Calu3 (cell line): ENCODE measurements around the gene TMIGD2. TPM values are rescaled to one million over a fixed set of nuclear protein-coding genes. Genes with fewer than 3 reads are reported as not detected.
"Not testable (repeated sequence)": the region's sequence is repeated elsewhere in the genome, so short reads cannot be mapped to it uniquely, and the experiment has no call there.

ENCODE experiments used
- Bru-seq: library from RNA; stranded (reverse); fragments of 400-500 nt; gene quantifications from one replicate; lab custom pipeline; 2021; lab: Mats Ljungman, UMichigan
- BruChase-seq, 2 experiments: library from RNA; stranded (reverse); fragments of 400-500 nt; gene quantifications; one replicate each; lab custom pipeline; 2021; lab: Mats Ljungman, UMichigan
- BruUV-seq: library from RNA; stranded (reverse); fragments of 400-500 nt; replicated peaks from 2 replicates; lab custom pipeline; 2021; lab: Mats Ljungman, UMichigan
- CTCF ChIA-PET: fragments of 300-600 bp; sonication (Branson Sonifier 250); formaldehyde crosslinking; loops from one replicate; lab custom pipeline; 2022; ENCODE audit warnings: antibody characterized with exemption; lab: Charles Lee
- DNase-seq: peaks from one replicate; pipeline ENCODE4 v3.0.0; 2022
- H3K27ac Mint-ChIP-seq: one replicate; pipeline ENCODE4 v1.8.0; 2022; ENCODE audit warnings: mixed read lengths; ENCODE audit not compliant: unreplicated experiment
- H3K27me3 Mint-ChIP-seq: one replicate; pipeline ENCODE4 v1.8.0; 2022; ENCODE audit warnings: mixed read lengths; ENCODE audit not compliant: unreplicated experiment
- H3K36me3 Mint-ChIP-seq: one replicate; pipeline ENCODE4 v1.8.0; 2022; ENCODE audit warnings: mild to moderate bottlenecking, moderate library complexity, mixed read lengths; ENCODE audit not compliant: insufficient read depth, unreplicated experiment
- H3K4me1 Mint-ChIP-seq: one replicate; pipeline ENCODE4 v1.8.0; 2022; ENCODE audit warnings: mild to moderate bottlenecking, low read depth, mixed read lengths; ENCODE audit not compliant: unreplicated experiment
- H3K4me3 Mint-ChIP-seq: one replicate; pipeline ENCODE4 v1.8.0; 2022; ENCODE audit warnings: mild to moderate bottlenecking, low read depth, moderate library complexity, mixed read lengths; ENCODE audit not compliant: unreplicated experiment
- H3K9me3 Mint-ChIP-seq: one replicate; pipeline ENCODE4 v1.8.0; 2022; ENCODE audit warnings: low read depth, mixed read lengths; ENCODE audit not compliant: unreplicated experiment
- CTCF ChIP-seq: fragments of 200-600 bp; IDR thresholded peaks from one replicate; pipeline ENCODE4 v1.8.0; 2022; ENCODE audit warnings: antibody characterized with exemption; ENCODE audit not compliant: unreplicated experiment
- intact Hi-C: fragments of 100-400 bp; cut with micrococcal nuclease; formaldehyde crosslinking; loops from one replicate; pipeline ENCODE4 v1.10.0; 2022; ENCODE audit not compliant: unreplicated experiment
- long read RNA-seq: library from polyadenylated mRNA; stranded (forward); transcript quantifications from one replicate; pipeline ENCODE4 v2.0.0, GENCODE V29; 2022
- total RNA-seq: library from RNA; stranded (reverse); gene quantifications from 2 replicates; pipeline ENCODE4 v1.2.3, GENCODE V29; 2022

Gene TMIGD2
- not detected in 2 replicates for total RNA-seq
- not detected for Bru-seq, nascent RNA
- not detected for BruChase-seq, experiment 1, labeled RNA remaining after a 6-hour chase
- not detected for BruChase-seq, experiment 2, labeled RNA remaining after a 2-hour chase
- long read RNA-seq = 0 reads

- no TSS peak for BruUV-seq
- H3K4me1 Mint-ChIP-seq = no peaks in the 10 kb centered on the region
- no peaks in the 10 kb centered on the region for H3K9me3 Mint-ChIP-seq
- CTCF ChIA-PET = no interaction called here
- H3K27me3 Mint-ChIP-seq = peaks cover 34% of the 10 kb centered on the region
- DNase-seq = no peak
- no peak within 1 kb of the TSS for H3K4me3 Mint-ChIP-seq
- H3K36me3 Mint-ChIP-seq = peaks cover 5% of the 10 kb centered on the region
- intact Hi-C loops = no loop called here
- TF ChIP-seq CTCF = no peak
- no peak within 1 kb of the TSS for H3K27ac Mint-ChIP-seq
Measured at GRCh38 chr19:4302243-4302640, at the start of gene TMIGD2. Gene TMIGD2 (minus strand): TSS chr19:4302389. CDS start chr19:4302385, 4 bp downstream.

GRCh38 chr19:4350726-4351125 is 48.5 kb upstream of the TMIGD2 start:
- no peak overlapping the region for H3K27ac Mint-ChIP-seq
- TF ChIP-seq CTCF = no peak
- peaks cover 9% of the 10 kb centered on the region for H3K36me3 Mint-ChIP-seq
- H3K9me3 Mint-ChIP-seq = no peaks in the 10 kb centered on the region
- no peaks in the 10 kb centered on the region for H3K27me3 Mint-ChIP-seq
- no TSS peak for BruUV-seq
- H3K4me1 Mint-ChIP-seq = no peaks in the 10 kb centered on the region
- intact Hi-C loops = no loop called here
- no peak overlapping the region for H3K4me3 Mint-ChIP-seq
- DNase-seq = no peak
- CTCF ChIA-PET = no interaction called here

- BruUV-seq = no TSS peak
- Mint-ChIP-seq H3K27ac (no peak overlapping the region), H3K4me1 (no peaks in the 10 kb centered on the region), H3K4me3 (no peak overlapping the region), H3K9me3 (no peaks in the 10 kb centered on the region), H3K27me3 (no peaks in the 10 kb centered on the region), H3K36me3 (peaks cover 9% of the 10 kb centered on the region)
- intact Hi-C loops = no loop called here
- TF ChIP-seq CTCF = no peak
- CTCF ChIA-PET = no interaction called here
- no peak for DNase-seq
Measured at GRCh38 chr19:4350111-4350510, 47.9 kb upstream of the TMIGD2 start.

GRCh38 chr19:4349225-4349624 is 47.0 kb upstream of the TMIGD2 start:
- H3K9me3 Mint-ChIP-seq, H3K4me3 Mint-ChIP-seq, CTCF ChIA-PET, H3K4me1 Mint-ChIP-seq, BruUV-seq, H3K27ac Mint-ChIP-seq, DNase-seq, H3K36me3 Mint-ChIP-seq, H3K27me3 Mint-ChIP-seq, intact Hi-C loops: not testable (repeated sequence)

GRCh38 chr19:4347521-4347920 is 45.3 kb upstream of the TMIGD2 start:
- TF ChIP-seq CTCF = no peak
- intact Hi-C loops = no loop called here
- BruUV-seq = no TSS peak
- Mint-ChIP-seq H3K9me3 (no peaks in the 10 kb centered on the region), H3K27ac (no peak overlapping the region), H3K4me3 (no peak overlapping the region), H3K27me3 (no peaks in the 10 kb centered on the region), H3K36me3 (peaks cover 20% of the 10 kb centered on the region), H3K4me1 (no peaks in the 10 kb centered on the region)
- DNase-seq = no peak
- CTCF ChIA-PET = no interaction called here
